A549 (cell line): Measurements from ENCODE around the gene AKTIP. TPM values are rescaled to one million over a fixed set of nuclear protein-coding genes. Genes with fewer than 3 reads are reported as not detected.

Experiments used
- ATAC-seq, 2 experiments: fragments of 200-7000 bp in 1 of 2; fragments of >200 bp in 1 of 2; cut with Nextera tagmentation in 1 of 2; cut with Tn5 transposase in 1 of 2; 3 replicates each; pipeline versions ENCODE4 v1.8.0 to v1.9.1; 2018 to 2020; ENCODE audit warnings: mild to moderate bottlenecking in 1 of 2, moderate library complexity in 1 of 2
- CTCF ChIA-PET: fragments of 300-600 bp; sonication (Branson Sonifier 250); formaldehyde crosslinking; extraction: SDS; loops from one replicate; lab custom pipeline; 2021; ENCODE audit warnings: antibody characterized with exemption, inconsistent platforms; lab: Yijun Ruan, JAX
- POLR2A ChIA-PET: fragments of 350-600 bp; formaldehyde crosslinking; extraction: SDS; loops from one replicate; lab custom pipeline; 2021; ENCODE audit warnings: antibody characterized with exemption, inconsistent platforms; lab: Yijun Ruan, JAX
- DNase-seq, 2 experiments: peaks; one replicate each; pipeline versions ENCODE4 v3.0.0 to v3.0.0-alpha.2; 2011 to 2016; ENCODE audit warnings: low read depth in 1 of 2, low spot score in 1 of 2
- FAIRE-seq: peaks from 2 replicates; lab custom pipeline; 2011; peaks lifted over from hg19 to GRCh38; lab: Jason Lieb, UNC
- H3K27ac ChIP-seq, 2 experiments: fragments of >200 bp; sonication (Bioruptor Twin); formaldehyde crosslinking; 3 replicates each; pipeline ENCODE4 v1.5.1; 2016 to 2017
- H3K4me1 ChIP-seq: fragments of >200 bp; sonication (Bioruptor Twin); formaldehyde crosslinking; 3 replicates; pipeline ENCODE4 v1.6.1; 2016
- H3K4me2 ChIP-seq: fragments of >200 bp; sonication (Bioruptor Twin); formaldehyde crosslinking; 3 replicates; pipeline ENCODE4 v1.6.1; 2016
- H3K4me3 ChIP-seq: fragments of >200 bp; sonication (Bioruptor Twin); formaldehyde crosslinking; 3 replicates; pipeline ENCODE4 v1.5.1; 2016
- H3K9me3 ChIP-seq: fragments of >200 bp; sonication (Bioruptor Twin); formaldehyde crosslinking; 3 replicates; pipeline ENCODE4 v1.6.1; 2016
- ATOH8 ChIP-seq: fragments of 250-450 bp; sonication (Bioruptor Pico); IDR thresholded peaks from 2 replicates; pipeline ENCODE4 v1.5.0; 2020; ENCODE audit warnings: low read depth, mild to moderate bottlenecking, moderate library complexity
- BCL3 ChIP-seq: fragments of >200 bp; sonication (Bioruptor Twin); formaldehyde crosslinking; IDR thresholded peaks from 3 replicates; pipeline ENCODE4 v1.6.1; 2016
- BHLHE40 ChIP-seq: IDR thresholded peaks from 2 replicates; pipeline ENCODE4 v1.6.1; 2012; ENCODE audit warnings: low read depth, low read length, inconsistent platforms
- CBX8 ChIP-seq: fragments of 200-600 bp; sonication (generic); IDR thresholded peaks from 2 replicates; pipeline ENCODE4 v1.6.1; 2016
- EHF ChIP-seq: fragments of 250-450 bp; sonication (Bioruptor Pico); IDR thresholded peaks from 2 replicates; pipeline ENCODE4 v1.5.0; 2020; ENCODE audit warnings: mild to moderate bottlenecking
- HES2 ChIP-seq: fragments of >200 bp; sonication (Bioruptor Twin); formaldehyde crosslinking; IDR thresholded peaks from 2 replicates; pipeline ENCODE4 v1.6.1; 2016
- HMGXB4 ChIP-seq: fragments of 250-450 bp; sonication (Bioruptor Pico); IDR thresholded peaks from 2 replicates; pipeline ENCODE4 v1.5.0; 2021; ENCODE audit warnings: mild to moderate bottlenecking, moderate library complexity, borderline replicate concordance
- HOXA7 ChIP-seq: fragments of 250-450 bp; sonication (Bioruptor Pico); IDR thresholded peaks from 2 replicates; pipeline ENCODE4 v1.5.0; 2020; ENCODE audit warnings: mild to moderate bottlenecking, moderate library complexity
- JUNB ChIP-seq: fragments of >200 bp; sonication (Bioruptor Twin); formaldehyde crosslinking; IDR thresholded peaks from 2 replicates; pipeline ENCODE4 v1.6.1; 2016
- KDM1A ChIP-seq: fragments of 200-600 bp; sonication (generic); IDR thresholded peaks from 2 replicates; pipeline ENCODE4 v1.6.1; 2016; ENCODE audit warnings: low read depth, mild to moderate bottlenecking
- KDM5A ChIP-seq: fragments of 200-600 bp; sonication (generic); IDR thresholded peaks from 2 replicates; pipeline ENCODE4 v1.6.1; 2016; ENCODE audit warnings: antibody characterized with exemption, mild to moderate bottlenecking
- MAX ChIP-seq: IDR thresholded peaks from 2 replicates; pipeline ENCODE4 v1.6.1; 2012
- NPAS2 ChIP-seq: fragments of 250-450 bp; sonication (Bioruptor Pico); IDR thresholded peaks from 2 replicates; pipeline ENCODE4 v1.8.0; 2022; ENCODE audit warnings: mild to moderate bottlenecking, moderate library complexity, borderline replicate concordance
- NR3C1 ChIP-seq: fragments of >200 bp; sonication (Bioruptor Twin); formaldehyde crosslinking; IDR thresholded peaks from 3 replicates; pipeline ENCODE4 v1.6.1; 2017
- POLR2AphosphoS2 ChIP-seq: conservative IDR thresholded peaks from 2 replicates; pipeline ENCODE4 v1.6.1; 2012; ENCODE audit warnings: low read length, improper control_type of control experiment, inconsistent platforms
- RAD21 ChIP-seq, 2 experiments: fragments of >200 bp in 1 of 2; sonication (Bioruptor Twin) in 1 of 2; formaldehyde crosslinking in 1 of 2; IDR thresholded peaks in 1 of 2; conservative IDR thresholded peaks in 1 of 2; 2 replicates in 1 of 2; 3 replicates in 1 of 2; pipeline ENCODE4 v1.6.1; 2012 to 2018; ENCODE audit warnings: inconsistent platforms in 1 of 2
- SREBF2 ChIP-seq: fragments of 450-650 bp; IDR thresholded peaks from 2 replicates; pipeline ENCODE4 v1.6.1; 2014; ENCODE audit warnings: mild to moderate bottlenecking, moderate library complexity
- TFCP2L1 ChIP-seq: fragments of 250-450 bp; sonication (Bioruptor Pico); IDR thresholded peaks from 2 replicates; pipeline ENCODE4 v1.5.0; 2021; ENCODE audit warnings: mild to moderate bottlenecking
- ZNF302 ChIP-seq: fragments of 250-450 bp; sonication (Bioruptor Pico); IDR thresholded peaks from 2 replicates; pipeline ENCODE4 v1.9.0; 2021; ENCODE audit warnings: inconsistent platforms, mild to moderate bottlenecking, moderate library complexity
- WGBS: methylation state at CpG from one replicate; pipeline ENCODE4 v1.1.6; 2017; ENCODE audit errors: missing lambda C conversion rate; 5-methylcytosine and 5-hydroxymethylcytosine counted together
- polyA plus RNA-seq, 4 experiments: library from polyadenylated mRNA; depleted of rRNA in 3 of 4; stranded (reverse); fragments of >200 nt; fragmentation: RNase III in 1 of 4; extraction: RNeasy Plus Mini Kit Qiagen cat#74134 plus additional on column Dnase treatment in 1 of 4; gene quantifications; 2 replicates in 3 of 4; 3 replicates in 1 of 4; pipeline ENCODE4 v1.2.3, GENCODE V29; 2011 to 2017

AKTIP gene
- polyA plus RNA-seq, 2 of the 4 experiments (the other 2 are of a cell fraction): 21.0 to 48.4 TPM

GRCh38 chr16:53546988-53547391 is 44.0 kb upstream of the AKTIP start:
- TF ChIP-seq NPAS2: no peak
- no peak for TF ChIP-seq NR3C1
- TF ChIP-seq RAD21 (conservative IDR thresholded peaks at IDR 0.05 in 1 of 2, IDR thresholded peaks at IDR 0.05 in 1 of 2): 0 out of 5 replicates have a peak, but pooled peaks of 1 of the 2 experiments have one; percentile 5
- no peak for TF ChIP-seq CBX8
- H3K9me3 ChIP-seq: no peaks in the 10 kb centered on the region
- peak; percentile 62 to 75 for ATAC-seq
- no peak for FAIRE-seq
- 24% methylated on average over 4 of the region's 4 CpGs for WGBS
- CTCF ChIA-PET: interaction anchor here (1.1 kb wide), 1 partner anchor 10 kb away, joined by 3 read pairs; no protein-coding TSS in a partner anchor
- no peak overlapping the region for H3K4me2 ChIP-seq
- H3K4me1 ChIP-seq: peaks cover 5% of the 10 kb centered on the region; the same call in 1 of the 3 replicates
- POLR2A ChIA-PET: no interaction called here
- no peak overlapping the region for H3K4me3 ChIP-seq
- peak; percentile 28 to 35 for DNase-seq
- no peak overlapping the region for H3K27ac ChIP-seq

GRCh38 chr16:53545433-53545832 is 42.4 kb upstream of the AKTIP start:
- Histone ChIP-seq H3K4me1 (peaks cover 5% of the 10 kb centered on the region; the same call in 1 of the 3 replicates), H3K9me3 (no peaks in the 10 kb centered on the region), H3K4me2 (no peak overlapping the region), H3K27ac (no peak overlapping the region), H3K4me3 (no peak overlapping the region)
- FAIRE-seq (no peak), DNase-seq (no peak), ATAC-seq (no peak)
- POLR2A ChIA-PET: no interaction called here
- WGBS: 62% methylated on average over 9 of the region's 9 CpGs
- CTCF ChIA-PET: no interaction called here
- no peak for TF ChIP-seq ATOH8 (CRISPR knock-in tag)
- TF ChIP-seq MAX: no peak
- TF ChIP-seq HMGXB4: no peak
- no peak for TF ChIP-seq KDM1A
- TF ChIP-seq ZNF302 (CRISPR knock-in tag): no peak
- TF ChIP-seq POLR2AphosphoS2: no peak
- no peak for TF ChIP-seq BHLHE40
- TF ChIP-seq TFCP2L1 (CRISPR knock-in tag): no peak
- TF ChIP-seq HOXA7 (CRISPR knock-in tag): no peak
- TF ChIP-seq EHF (CRISPR knock-in tag): no peak

- ChIA-PET CTCF (interaction anchor here (0.7 to 1.3 kb wide), 2 partner anchors 10 to 18 kb away, joined by 3 to 5 read pairs; no protein-coding TSS in a partner anchor), POLR2A (no interaction called here)
- no peak overlapping the region for H3K4me2 ChIP-seq
- TF ChIP-seq BCL3: no peak
- TF ChIP-seq HES2: no peak
- TF ChIP-seq SREBF2: no peak
- no peak for TF ChIP-seq HOXA7 (CRISPR knock-in tag)
- no peak for TF ChIP-seq KDM5A
- TF ChIP-seq JUNB: no peak
- H3K4me1 ChIP-seq: no peaks in the 10 kb centered on the region
- no peak overlapping the region for H3K4me3 ChIP-seq
- WGBS: 90% methylated on average over 20 of the region's 21 CpGs
- DNase-seq (no peak), ATAC-seq (no peak), FAIRE-seq (no peak)
- H3K27ac ChIP-seq: no peak overlapping the region
- no peaks in the 10 kb centered on the region for H3K9me3 ChIP-seq
Measured at GRCh38 chr16:53542283-53542682, 39.3 kb upstream of the AKTIP start.
